HL-60 (cell line): Measurements from ENCODE around the gene SRF.

Experiments
- GABPA ChIP-seq: IDR thresholded peaks from 2 replicates; pipeline ENCODE4 v1.6.1; 2012; ENCODE audit warnings: low read depth
- POLR2AphosphoS5 ChIP-seq: IDR thresholded peaks from 2 replicates; pipeline ENCODE4 v1.6.1; 2012; ENCODE audit warnings: low read depth
- SPI1 ChIP-seq: IDR thresholded peaks from 2 replicates; pipeline ENCODE4 v1.6.1; 2012; ENCODE audit warnings: low read depth, mild to moderate bottlenecking, borderline replicate concordance
- TF ChIP-seq, protein P1 (sequence below): IDR thresholded peaks from one replicate; pipeline ENCODE4 v1.5.1; 2011; ENCODE audit warnings: low read length, control low read depth, inconsistent platforms; ENCODE audit not compliant: insufficient read depth
- TF ChIP-seq, protein P2 (sequence below): IDR thresholded peaks from 2 replicates; pipeline ENCODE4 v1.6.1; 2012; ENCODE audit warnings: low read depth; ENCODE audit not compliant: insufficient replicate concordance

DNA sequence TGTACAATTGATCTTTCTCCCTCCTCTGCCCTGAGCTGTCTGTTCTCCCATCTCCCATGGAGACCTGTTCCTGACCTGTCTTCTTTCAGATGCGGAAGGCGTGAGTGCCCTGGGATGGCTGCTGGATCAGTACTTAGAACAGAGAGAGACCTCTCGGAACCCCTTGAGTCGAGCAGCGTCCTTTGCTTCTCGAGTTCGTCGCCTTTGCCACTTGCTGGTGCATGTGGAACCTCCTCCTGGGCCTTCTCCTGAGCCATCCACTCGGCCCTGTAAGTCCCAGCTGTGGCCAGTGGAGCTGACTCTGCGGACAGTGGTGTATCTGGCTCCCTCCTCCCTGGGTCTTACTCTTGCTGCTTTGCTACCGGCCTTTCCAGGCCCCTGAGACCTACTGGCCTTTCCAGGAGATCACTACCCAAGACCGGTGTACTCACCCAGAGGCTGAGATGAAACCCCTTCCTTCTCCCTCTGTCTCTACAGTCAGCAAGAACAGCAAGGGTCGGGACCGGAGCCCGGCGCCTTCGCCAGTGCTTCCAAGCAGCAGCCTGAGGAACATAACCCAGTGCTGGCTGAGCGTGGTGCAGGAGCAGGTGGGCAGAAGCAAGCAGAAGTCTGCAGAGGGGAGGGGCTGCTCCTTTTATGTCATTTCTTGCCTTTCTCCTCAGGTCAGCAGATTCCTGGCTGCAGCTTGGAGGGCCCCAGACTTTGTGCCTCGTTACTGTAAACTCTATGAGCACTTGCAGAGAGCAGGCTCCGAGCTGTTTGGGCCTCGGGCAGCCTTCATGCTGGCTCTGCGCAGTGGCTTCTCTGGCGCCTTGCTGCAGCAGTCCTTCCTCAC lies 33.4 kb downstream of the SRF start:
- TF ChIP-seq, protein P1, sequence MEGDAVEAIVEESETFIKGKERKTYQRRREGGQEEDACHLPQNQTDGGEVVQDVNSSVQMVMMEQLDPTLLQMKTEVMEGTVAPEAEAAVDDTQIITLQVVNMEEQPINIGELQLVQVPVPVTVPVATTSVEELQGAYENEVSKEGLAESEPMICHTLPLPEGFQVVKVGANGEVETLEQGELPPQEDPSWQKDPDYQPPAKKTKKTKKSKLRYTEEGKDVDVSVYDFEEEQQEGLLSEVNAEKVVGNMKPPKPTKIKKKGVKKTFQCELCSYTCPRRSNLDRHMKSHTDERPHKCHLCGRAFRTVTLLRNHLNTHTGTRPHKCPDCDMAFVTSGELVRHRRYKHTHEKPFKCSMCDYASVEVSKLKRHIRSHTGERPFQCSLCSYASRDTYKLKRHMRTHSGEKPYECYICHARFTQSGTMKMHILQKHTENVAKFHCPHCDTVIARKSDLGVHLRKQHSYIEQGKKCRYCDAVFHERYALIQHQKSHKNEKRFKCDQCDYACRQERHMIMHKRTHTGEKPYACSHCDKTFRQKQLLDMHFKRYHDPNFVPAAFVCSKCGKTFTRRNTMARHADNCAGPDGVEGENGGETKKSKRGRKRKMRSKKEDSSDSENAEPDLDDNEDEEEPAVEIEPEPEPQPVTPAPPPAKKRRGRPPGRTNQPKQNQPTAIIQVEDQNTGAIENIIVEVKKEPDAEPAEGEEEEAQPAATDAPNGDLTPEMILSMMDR: no peak
- TF ChIP-seq, protein P2, sequence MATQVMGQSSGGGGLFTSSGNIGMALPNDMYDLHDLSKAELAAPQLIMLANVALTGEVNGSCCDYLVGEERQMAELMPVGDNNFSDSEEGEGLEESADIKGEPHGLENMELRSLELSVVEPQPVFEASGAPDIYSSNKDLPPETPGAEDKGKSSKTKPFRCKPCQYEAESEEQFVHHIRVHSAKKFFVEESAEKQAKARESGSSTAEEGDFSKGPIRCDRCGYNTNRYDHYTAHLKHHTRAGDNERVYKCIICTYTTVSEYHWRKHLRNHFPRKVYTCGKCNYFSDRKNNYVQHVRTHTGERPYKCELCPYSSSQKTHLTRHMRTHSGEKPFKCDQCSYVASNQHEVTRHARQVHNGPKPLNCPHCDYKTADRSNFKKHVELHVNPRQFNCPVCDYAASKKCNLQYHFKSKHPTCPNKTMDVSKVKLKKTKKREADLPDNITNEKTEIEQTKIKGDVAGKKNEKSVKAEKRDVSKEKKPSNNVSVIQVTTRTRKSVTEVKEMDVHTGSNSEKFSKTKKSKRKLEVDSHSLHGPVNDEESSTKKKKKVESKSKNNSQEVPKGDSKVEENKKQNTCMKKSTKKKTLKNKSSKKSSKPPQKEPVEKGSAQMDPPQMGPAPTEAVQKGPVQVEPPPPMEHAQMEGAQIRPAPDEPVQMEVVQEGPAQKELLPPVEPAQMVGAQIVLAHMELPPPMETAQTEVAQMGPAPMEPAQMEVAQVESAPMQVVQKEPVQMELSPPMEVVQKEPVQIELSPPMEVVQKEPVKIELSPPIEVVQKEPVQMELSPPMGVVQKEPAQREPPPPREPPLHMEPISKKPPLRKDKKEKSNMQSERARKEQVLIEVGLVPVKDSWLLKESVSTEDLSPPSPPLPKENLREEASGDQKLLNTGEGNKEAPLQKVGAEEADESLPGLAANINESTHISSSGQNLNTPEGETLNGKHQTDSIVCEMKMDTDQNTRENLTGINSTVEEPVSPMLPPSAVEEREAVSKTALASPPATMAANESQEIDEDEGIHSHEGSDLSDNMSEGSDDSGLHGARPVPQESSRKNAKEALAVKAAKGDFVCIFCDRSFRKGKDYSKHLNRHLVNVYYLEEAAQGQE: no peak
- TF ChIP-seq POLR2AphosphoS5 (no peak), SPI1 (no peak), GABPA (no peak)
